CD1c-positive myeloid dendritic cell (primary cell): ENCODE results near the gene CAMTA1.

Experiments
- DNase-seq: peaks from one replicate; pipeline ENCODE4 v3.0.0-alpha.2; 2016; ENCODE audit errors: extremely low spot score

The CAMTA1 gene

DNA sequence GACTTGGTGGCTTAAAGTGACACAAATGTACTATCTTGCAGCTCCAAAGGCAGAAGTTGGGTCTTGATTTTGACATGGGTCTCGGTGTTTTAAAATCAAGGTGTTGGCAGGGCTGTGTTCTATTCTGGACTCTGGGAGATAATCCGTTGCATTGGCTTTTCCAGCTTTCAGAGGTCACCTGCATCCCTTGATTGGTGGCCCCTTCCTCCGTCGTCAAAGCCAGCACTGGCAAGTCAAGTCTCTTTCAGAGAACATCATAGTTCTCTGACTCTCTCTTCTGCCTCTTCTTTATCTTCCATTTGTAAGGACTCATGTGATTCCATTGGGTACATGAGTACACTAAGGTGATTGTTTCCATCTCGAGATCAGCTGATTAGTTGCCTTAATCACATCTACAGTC is 172.1 kb downstream of the CAMTA1 start:
- no peak for DNase-seq

DNA sequence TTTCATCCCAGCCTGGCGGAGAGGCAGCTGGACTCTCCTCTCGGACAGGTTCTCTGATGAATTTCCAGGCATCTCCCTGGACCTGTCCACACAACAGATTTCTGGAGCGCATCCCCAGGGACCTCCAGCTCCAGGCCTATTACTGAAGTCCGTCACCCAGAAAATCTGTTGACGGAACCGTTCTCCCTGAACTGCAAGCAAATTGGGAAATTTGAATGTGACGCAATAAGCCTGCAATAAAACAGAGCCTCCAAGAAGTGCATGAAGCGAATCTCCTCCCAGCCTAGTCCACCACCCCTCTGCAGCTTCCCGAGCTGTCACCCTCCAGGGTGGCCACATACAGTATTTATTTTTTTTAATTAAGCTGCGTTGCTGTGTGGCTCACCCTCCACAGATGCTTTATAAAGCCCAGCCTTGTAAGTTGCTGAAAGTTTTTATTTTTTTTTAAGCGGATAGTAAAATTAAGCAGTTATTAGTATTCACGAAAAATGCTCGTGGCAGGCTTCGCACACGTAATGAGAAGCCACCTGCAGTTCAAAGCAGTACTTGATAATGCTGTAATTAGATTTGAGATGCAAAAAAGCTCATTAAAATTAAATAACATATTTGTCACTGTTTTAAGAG is 173.3 kb downstream of the CAMTA1 start:
- no peak for DNase-seq

DNA sequence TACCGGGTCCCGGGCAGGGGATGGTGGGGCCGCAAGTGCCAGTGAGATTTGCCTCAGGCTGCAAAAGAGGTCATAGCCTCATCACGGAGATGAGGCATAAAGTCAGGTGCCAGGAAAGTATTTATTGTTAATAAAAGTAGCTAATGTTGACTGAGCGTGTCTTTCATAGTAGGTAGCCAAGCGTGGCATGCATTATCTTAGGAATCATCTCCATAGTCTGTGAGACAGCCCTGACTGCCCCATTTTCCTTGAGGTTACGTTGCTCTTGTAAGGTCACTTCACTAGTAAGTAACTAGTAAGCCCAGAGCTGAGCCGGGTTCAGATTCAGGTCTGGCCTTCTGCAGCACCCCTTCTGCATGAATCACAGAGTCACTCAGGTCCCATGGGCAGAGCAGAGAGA is 174.2 kb downstream of the CAMTA1 start:
- no peak for DNase-seq

DNA sequence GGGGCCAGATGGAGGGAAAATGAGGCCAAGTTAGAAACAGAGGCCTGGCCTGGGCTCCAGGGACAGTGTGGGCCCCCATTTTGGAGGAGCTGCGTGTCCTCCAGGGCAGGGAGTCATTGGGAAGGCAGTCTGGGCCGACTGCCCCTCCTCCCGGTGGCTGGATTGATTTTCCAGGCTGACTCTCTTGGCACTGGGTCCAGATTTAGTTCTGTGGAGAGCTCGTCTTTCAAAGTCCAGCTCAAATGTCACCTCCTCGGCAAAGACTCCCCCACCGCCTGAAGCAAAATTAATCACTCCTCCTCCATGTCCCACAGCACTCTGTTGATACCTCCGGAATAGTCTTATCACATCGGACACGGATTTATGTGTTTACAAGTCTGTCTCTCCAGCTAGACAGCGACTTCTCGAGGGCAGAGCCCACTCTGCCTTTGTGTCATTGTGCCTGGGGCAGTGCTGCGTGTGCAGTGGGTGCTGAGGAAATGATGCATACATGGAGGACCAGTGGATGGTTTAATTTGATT is 175.1 kb downstream of the CAMTA1 start:
- no peak for DNase-seq

DNA sequence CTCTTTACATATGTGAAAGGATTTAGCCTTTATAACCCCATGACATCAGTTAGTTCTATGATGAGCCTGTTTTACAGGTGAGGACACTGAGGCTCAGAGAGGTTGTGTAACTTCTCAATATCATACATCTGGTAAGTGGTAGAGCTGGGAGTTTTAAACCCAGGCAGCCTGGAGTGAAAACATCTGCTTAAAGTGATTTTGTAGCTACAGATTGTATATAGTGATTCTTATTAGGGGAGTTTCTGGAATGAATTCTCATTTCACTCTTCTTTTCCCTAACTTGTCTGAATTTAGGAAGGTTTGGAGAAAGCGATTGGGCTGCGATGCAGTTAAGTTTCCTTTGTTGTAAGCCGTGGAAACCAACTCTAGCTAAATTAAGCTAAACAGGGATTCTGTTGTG is 175.6 kb downstream of the CAMTA1 start:
- no peak for DNase-seq

DNA sequence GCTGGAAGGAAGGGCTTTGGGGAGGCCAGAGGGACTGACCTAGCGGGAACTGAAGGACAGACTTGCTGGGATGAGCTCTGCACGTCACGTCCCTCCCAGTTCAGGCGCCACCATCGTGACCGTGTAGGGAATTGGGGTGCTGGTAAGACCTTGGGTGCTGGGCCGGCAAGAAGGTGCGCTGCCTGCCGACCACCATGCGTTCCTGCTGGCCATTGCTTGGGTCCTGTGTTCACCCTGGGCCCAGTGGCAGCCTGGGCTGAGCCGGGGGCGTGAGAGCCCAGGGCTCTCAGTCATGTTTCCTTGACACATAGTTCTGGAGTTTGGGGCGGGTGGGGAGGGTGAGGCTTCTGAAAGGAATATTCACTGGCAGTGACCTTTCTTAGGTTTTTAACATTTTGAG is 176.0 kb downstream of the CAMTA1 start:
- no peak for DNase-seq

DNA sequence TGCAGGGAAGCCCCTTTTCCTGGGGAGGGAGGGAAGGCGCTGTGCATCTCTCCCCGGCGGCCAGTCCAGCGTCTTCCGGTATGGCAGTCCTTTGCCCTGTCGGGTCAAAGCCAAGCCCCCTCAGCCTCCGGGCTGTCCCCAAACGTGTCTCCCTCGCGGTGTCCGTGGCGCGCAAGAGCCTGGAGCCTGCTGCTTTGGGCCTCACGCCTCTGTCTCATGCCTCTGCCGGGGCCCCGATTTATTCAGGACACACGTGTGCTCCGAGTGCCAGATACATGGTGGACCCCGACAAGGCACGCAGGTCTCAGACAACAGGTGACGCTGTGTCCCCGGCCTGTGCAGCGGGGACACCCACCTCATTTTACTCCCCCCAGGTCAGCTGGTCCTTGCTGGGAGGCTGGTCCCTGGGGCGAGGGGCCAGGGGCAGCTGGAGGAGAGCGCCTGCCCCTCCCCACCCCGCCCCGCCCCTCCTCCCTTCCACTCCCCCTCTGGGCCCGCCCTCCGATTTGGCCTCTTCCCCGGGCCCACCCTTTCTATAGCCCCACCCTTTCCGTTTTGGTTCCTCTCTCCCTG is 176.7 kb downstream of the CAMTA1 start:
- no peak for DNase-seq

DNA sequence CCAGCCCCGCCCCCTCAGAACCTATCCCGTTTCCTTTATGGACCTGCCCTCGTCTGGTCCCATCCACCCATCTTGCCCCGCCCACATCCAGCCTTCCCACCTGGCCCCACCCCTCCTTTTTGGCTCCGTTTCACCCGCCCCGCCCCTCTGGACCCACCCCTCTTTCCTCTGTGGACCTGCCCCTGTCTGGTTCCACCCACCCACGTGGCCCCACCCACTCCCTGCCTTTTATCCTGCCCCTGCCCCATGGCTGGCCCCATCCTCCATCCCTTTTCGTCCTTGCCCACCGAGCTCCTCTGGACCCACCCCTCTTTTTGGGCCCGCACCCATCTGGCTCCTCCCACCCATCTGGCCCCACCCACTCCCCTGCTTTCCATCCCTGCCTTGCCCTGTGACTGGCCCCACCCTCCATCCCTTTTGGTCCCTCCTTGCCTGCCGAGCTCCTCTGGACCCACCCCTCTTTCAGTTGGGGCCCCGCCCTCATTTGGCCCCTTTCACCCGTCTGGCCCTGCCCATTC is 177.3 kb downstream of the CAMTA1 start:
- DNase-seq = peak; percentile 27

DNA sequence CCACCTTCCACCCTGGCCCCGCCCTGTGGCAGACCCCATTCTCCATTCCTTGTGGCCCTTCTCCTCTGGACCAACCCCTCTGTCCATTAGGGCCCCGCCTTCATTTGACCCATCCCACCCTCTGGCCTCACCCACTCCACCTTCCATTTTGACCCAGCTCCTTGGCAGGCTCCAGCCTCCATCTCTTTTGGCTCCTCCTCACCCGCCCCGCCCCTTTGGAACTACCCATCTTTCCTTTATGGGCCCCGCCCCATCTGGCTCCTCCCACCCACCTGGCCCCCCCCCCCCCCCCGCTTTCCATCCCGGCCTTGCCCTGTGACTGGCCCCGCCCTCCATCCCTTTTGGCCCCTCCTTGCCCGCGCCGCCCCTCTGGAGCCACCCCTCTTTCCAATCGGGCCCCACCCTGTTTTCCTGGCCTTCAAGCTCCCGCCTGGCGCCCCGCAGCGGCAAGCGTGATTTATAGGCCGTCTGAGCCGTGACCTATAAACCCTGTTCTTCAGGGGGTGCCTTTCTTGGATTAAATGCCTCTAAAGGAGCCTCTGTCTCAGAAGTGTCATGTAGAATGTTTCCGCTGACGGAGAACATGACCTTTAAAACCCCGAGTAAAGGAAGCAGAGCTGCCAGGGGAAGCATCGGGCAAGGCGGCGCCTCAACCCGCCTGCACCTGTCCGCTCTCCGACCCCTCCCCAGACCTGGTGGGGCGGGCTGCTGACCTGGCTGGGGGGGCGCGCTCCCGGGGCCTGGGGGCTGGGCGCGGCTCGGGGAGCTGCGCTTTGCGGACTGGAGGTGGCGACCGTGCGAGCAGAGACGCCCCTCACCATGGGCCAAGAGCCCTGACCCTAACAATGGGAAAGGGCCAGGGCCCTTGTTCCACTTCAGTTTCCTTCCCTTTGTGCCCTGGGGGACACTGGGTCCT is 178.0 kb downstream of the CAMTA1 start:
- DNase-seq = peak; percentile 32

DNA sequence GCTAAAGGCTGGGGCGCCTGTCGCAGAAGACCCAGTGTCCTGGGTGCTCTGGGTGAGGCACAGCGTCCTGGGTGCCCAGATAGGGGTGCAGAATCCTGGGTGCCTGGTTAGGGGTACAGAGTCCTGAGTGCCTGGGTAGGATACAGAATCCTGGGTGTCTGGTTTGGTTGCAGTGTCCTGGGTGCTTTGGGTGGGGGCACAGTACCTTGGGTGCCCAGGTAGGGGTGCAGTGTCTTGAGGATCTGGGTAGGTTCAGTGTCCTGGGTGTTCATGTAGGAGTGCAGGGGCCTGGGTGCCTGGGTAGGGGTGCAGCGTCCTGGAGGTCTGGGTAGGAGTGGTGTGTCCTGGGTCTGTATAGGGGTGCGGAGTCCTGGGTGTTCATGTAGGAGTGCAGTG is 178.7 kb downstream of the CAMTA1 start:
- no peak for DNase-seq

DNA sequence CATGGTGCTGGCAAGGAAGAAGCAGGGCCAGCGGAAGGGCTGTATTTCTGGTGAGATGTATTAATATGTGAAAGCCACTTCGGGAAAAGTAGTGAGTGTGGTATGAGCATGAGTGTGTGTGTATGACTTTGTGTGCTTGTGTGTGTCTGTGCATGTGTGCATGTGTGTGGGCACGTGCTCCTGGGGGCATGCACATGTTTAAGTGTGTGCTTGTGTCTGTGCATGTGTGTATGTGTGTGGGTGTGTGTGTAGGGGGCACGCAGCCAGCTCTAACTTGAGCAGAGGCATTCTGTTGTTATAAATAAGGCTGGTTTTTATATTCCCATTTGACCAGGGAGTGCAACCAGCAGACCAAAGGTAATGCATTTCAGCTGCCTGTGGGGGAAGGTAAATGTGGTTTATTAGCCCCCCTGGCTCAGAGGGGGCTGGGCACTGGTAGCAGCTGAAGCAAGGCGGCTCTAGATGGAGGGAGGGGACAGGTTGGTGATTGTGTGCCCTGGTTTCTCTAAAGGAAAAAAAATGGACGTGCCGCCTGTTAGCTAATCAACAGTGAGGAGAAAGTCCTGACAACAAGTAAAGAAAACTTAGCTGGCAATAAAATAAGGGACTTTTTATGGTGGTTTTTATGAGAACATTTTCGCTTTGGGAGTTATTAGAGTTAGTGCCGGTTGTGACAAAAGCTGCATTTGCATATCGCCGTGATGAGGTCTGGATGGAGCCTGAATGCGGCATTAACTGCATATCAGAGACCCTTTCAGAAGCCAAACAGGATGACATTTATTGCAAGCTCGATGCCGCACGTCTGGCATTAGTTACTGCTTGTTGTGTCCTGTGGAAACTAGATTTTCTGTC is 180.1 kb downstream of the CAMTA1 start:
- no peak for DNase-seq

DNA sequence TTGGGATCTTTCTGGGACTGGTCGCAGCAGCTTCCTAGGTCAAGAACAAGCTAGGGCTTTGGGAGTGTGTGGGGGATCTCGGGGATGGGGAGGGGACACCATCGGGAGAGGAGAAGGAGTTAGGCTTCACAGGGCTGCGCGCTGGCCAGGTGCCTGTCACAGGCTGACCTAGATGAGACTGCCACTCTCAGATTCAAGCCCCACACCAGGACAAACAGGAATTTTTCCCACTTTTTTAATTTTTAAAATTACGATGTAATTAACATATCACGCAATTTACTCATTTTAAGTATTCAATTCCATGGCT is 180.6 kb downstream of the CAMTA1 start:
- DNase-seq = no peak

DNA sequence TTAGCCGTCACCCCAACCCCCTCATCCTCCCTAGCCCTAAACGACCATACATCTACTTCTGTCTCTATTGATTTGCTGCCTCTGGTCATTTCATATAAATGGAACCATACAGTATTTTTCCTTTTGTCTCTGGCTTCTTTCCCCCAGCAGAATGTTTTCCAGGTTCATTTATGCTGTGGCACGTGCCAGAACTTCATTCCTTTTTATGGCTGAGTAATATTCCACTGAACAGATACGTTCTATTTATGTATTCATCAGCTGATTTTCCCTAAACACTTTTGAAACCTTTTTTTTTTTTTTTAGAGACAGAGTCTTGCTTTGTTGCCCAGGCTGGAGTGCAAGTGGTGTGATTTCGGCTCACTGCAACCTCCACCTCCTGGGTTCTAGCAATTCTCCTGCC is 181.1 kb downstream of the CAMTA1 start:
- no peak for DNase-seq

DNA sequence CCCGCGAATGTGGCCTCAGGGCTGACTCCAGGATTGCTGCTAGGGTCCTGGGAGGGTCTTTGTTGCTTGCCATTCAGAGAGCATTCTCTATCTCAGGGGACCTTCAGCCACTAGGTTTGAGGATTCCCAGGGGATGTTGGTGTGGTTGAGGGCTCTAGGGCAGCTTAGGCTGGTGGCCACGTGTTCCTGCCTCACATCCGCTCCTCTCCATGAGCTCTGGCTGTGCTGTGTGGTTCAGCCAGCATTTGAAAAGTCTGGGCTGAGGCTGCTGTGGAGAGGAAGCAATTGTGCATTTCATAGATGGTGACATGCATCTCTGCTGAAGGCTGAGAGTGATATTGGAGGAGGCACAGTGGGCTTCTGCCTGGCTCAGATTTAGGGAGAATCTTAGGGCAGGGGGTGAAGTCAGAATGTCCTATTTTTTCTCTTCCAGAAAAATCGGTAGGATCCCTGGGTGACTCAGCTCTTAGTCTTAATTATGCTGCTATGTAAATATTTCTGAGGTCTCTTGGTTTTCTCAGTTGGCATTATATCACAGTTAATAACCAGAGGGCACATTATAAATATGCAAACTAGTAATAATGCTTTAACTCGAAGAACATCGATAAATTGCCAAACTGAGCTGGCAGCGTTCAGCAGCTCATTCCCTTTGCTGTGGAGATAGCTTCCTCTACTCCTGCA is 182.3 kb downstream of the CAMTA1 start:
- DNase-seq = no peak

DNA sequence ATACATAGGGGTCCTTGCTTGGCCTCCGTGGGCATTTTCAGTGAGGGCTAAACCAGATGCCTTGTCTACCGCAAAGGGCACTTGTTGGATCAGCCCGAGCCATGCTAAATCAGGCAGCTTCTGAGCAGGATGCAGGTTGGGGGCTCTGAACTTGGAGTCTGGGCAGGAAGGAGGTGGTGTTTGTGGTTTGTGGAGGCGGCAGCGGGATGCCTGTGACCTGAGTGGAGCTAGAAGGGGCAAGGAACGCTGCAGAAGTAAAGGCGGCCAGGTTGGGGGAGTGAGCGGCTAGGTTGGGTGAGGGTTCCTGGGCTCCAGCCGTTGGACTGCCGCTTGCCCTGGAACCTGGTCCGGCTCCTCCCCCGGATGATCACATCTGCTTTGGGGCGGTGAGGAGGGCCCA is 183.9 kb downstream of the CAMTA1 start:
- DNase-seq = no peak

DNA sequence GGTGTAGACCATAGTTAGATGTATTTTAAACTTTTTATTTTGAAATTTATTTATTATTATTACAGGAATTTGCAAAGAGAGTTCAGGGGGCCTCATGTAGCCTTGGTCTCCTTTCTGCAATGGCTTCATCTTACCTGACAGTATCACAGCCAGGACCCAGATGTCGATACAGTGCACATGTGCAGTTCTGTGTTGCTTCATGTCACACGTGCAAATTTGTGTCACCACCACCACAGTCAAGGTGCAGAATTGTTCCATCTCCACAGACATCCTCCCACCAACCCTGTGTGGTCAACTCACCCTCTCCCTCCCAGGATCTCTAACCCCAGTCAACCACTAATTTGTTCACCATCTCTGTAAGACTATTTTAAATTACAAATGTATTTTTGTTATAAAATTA is 184.5 kb downstream of the CAMTA1 start:
- no peak for DNase-seq

DNA sequence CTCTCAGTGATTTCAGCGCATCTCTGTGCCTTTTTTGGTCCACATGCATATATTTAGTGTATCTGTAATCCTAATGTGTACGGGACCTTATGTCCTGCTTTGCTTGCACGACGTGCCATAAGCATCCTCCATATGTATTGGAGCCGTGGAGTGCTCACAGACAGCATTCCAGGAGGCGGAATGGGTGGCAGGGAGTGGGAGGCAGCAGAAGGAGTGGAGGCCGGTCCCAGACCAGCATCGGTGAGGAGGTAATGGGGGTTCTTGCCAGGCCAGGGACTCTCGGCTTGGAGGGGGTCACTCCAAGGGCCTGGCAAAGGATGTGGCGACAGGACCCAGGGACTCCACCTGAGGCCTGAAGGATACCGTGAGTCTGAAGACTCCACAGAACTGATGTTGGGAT is 185.0 kb downstream of the CAMTA1 start:
- no peak for DNase-seq

DNA sequence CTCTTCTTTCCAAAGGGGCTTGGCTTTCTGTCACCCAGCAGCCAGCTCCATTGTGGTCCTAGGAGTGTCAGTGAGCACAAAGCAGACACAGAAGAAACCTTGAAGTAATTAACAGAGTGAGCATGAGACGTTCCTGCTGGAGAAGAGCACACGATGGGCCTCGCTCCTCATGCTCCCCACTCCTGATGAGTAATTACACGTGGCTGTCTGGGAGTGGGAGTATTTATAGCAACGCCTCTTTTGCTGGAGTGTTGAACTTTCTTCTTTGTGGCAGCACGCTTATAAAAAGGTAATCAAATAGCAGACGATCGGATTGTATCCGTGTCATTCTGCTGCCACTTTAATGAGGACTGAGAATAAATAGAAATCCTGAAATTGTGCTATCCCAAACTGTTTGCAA is 185.8 kb downstream of the CAMTA1 start:
- no peak for DNase-seq

DNA sequence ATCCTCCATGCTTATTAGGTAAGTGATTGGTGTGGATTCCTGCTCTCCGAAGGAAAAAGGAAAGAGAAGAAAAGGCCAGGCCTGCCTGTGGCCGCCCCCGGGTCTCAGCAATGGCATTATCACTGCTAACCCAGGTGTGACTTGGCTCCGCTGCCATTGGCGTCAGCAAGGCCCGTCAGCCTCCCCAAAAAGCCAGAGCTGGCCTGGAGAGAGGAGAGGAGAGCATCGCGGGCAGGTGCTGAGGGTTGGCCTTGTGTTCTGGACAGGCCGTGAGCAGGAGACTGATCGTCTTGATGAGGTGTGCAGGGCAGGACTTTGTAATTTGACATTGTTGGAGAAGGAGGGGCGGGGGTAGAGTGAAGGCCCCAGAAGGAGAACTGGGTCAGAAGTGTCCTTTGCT is 186.4 kb downstream of the CAMTA1 start:
- no peak for DNase-seq

DNA sequence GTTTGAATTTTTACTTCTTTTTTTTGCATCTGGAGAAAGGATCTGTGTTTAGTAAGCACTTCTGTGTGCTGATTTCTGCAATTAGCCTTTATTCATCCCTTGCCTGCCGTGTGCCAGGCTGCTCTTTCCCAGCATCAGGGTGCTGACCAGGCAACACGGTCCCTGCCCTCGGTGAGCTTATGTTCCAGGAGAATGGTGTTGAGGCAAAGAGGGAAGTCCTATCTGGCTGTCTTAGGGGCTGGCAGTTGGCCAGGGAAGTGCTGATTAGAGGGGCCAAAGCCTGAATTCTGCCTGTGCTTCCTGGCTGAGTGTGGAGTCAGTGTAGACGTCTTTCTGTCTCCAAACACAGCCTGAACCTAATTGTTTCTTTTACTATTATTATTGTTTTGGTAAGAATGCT is 187.1 kb downstream of the CAMTA1 start:
- DNase-seq = no peak

DNA sequence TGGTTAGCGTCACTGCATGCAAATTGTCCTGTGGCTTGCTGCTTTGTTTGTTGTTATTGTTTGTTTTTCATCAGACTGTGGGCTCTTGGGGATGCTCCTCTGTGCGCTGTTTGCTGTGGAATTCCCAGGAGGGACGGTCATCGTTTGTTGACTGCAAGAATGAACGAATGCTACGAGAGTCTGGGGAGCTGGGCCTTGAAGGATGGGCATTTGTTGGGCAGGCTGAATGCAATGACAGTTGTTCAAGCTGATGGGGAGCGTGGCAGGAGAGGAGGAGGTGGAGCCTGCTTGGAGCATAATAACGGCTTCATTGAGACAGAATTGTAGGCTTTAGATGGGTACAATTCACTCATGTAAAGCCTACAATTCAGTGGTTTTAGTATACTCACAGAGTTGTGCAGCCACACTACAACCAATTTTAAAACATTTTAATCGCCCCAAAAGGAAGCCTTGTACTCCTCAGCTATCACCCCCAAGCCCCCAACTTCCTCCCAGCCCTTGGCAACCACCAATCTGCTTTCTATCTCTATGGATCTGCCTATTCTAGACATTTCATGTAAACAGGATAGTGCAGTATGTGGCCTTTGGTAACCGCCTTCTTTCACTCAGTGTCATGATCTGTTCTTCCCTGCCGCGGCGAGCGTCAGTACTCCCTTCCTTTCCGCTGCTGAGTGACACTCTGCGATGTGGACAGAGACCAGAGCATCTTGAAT is 190.2 kb downstream of the CAMTA1 start:
- DNase-seq = no peak
